Panc1 (cell line): ENCODE results near the gene CTSL. TPM values are rescaled to one million over a fixed set of nuclear protein-coding genes. Genes with fewer than 3 reads are reported as not detected.
A peak's percentile ranks its signal among the peaks of the same experiment; 100 is the strongest.

Source experiments
- ATAC-seq: fragments of 200-7000 bp; cut with Tn5 transposase; 2 replicates; pipeline ENCODE4 v1.9.1; 2020; ENCODE audit warnings: mild to moderate bottlenecking, moderate library complexity
- BruUV-seq: library from RNA; stranded (reverse); fragments of 400-500 nt; replicated peaks from 2 replicates; lab custom pipeline; 2021; lab: Mats Ljungman, UMichigan
- CTCF ChIA-PET: fragments of 300-600 bp; sonication (Branson Sonifier 250); formaldehyde crosslinking; loops from one replicate; lab custom pipeline; 2022; ENCODE audit warnings: antibody characterized with exemption; lab: Charles Lee
- POLR2A ChIA-PET: fragments of 300-600 bp; sonication (Branson Sonifier 250); formaldehyde crosslinking; loops from one replicate; lab custom pipeline; 2022; ENCODE audit warnings: antibody characterized with exemption; lab: Charles Lee
- DNase-seq: peaks from one replicate; pipeline ENCODE4 v3.0.0-alpha.2; 2010; ENCODE audit warnings: low read depth, low spot score
- H3K27ac ChIP-seq: 2 replicates; pipeline ENCODE4 v1.5.1; 2011; ENCODE audit warnings: mild to moderate bottlenecking, low read length, inconsistent platforms
- H3K27me3 ChIP-seq: fragments of 200-500 bp; sonication (Bioruptor generic); 2 replicates; pipeline ENCODE4 v1.6.0; 2014; ENCODE audit warnings: low read length, inconsistent platforms; ENCODE audit not compliant: control insufficient read depth, insufficient read depth
- H3K36me3 ChIP-seq: fragments of 200-500 bp; sonication (Bioruptor generic); 2 replicates; pipeline ENCODE4 v1.5.1; 2014; ENCODE audit warnings: inconsistent platforms, mild to moderate bottlenecking, low read length, moderate library complexity; ENCODE audit not compliant: control insufficient read depth, insufficient read depth
- H3K4me1 ChIP-seq: 2 replicates; pipeline ENCODE4 v1.5.1; 2011; ENCODE audit warnings: inconsistent platforms, mild to moderate bottlenecking, low read length, moderate library complexity; ENCODE audit not compliant: control insufficient read depth, insufficient read depth
- H3K4me3 ChIP-seq, 2 experiments: 2 replicates each; pipeline ENCODE4 v1.5.1; 2011 to 2012; ENCODE audit warnings: low read depth in 2 of 2, low read length in 2 of 2, mild to moderate bottlenecking in 2 of 2, inconsistent platforms in 1 of 2, moderate library complexity in 1 of 2
- H3K9me3 ChIP-seq: fragments of 200-500 bp; sonication (Bioruptor generic); 2 replicates; pipeline ENCODE4 v1.5.1; 2014; ENCODE audit warnings: low read depth, mild to moderate bottlenecking, inconsistent platforms, low read length, moderate library complexity; ENCODE audit not compliant: control insufficient read depth, insufficient read depth
- CTCF ChIP-seq: fragments of 450-650 bp; IDR thresholded peaks from 2 replicates; pipeline ENCODE4 v1.5.1; 2017; ENCODE audit warnings: mild to moderate bottlenecking
- POLR2AphosphoS5 ChIP-seq: IDR thresholded peaks from 2 replicates; pipeline ENCODE4 v1.6.1; 2012; ENCODE audit warnings: mild to moderate bottlenecking, low read depth, low read length, moderate library complexity
- REST ChIP-seq, 2 experiments: IDR thresholded peaks; 2 replicates each; pipeline ENCODE4 v1.6.1; 2011 to 2012; ENCODE audit warnings: low read depth in 2 of 2, control low read depth in 1 of 2, low read length in 1 of 2, mild to moderate bottlenecking in 1 of 2, moderate library complexity in 1 of 2; ENCODE audit not compliant: insufficient read depth in 1 of 2
- SIN3A ChIP-seq: IDR thresholded peaks from 2 replicates; pipeline ENCODE4 v1.6.1; 2012; ENCODE audit warnings: low read depth, mild to moderate bottlenecking, low read length, moderate library complexity, borderline replicate concordance; ENCODE audit not compliant: insufficient read depth
- TCF7L2 ChIP-seq: IDR thresholded peaks from 2 replicates; pipeline ENCODE4 v1.6.1; 2011; ENCODE audit warnings: mild to moderate bottlenecking, low read depth, low read length, inconsistent platforms
- in situ Hi-C: cut with HindIII; loops from 2 replicates; pipeline ENCODE4 v1.10.0; 2016; ENCODE audit warnings: low sequenced_read_pairs, low pct_unique_long_range_greater_than_20kb
- intact Hi-C: fragments of 100-400 bp; cut with micrococcal nuclease; formaldehyde crosslinking; loops from one replicate; pipeline ENCODE4 v1.10.0; 2022; ENCODE audit not compliant: unreplicated experiment
- total RNA-seq: library from RNA; stranded (reverse); gene quantifications from one replicate; pipeline ENCODE4 v1.2.1, GENCODE V29; 2021; ENCODE audit not compliant: unreplicated experiment

CTSL gene
- total RNA-seq, 1 experiment from 2014 or later = 45.2 TPM

- CTCF ChIA-PET = no interaction called here
- in situ Hi-C loops (no loop called here), intact Hi-C loops (no loop called here)
- Histone ChIP-seq H3K27me3 (no peaks in the 10 kb centered on the region), H3K9me3 (no peaks in the 10 kb centered on the region), H3K36me3 (no peaks in the 10 kb centered on the region), H3K4me1 (no peaks in the 10 kb centered on the region; the same call in 1 of the 2 replicates), H3K27ac (no peak overlapping the region), H3K4me3 (no peak overlapping the region)
- POLR2A ChIA-PET = no interaction called here
- ATAC-seq (no peak), DNase-seq (no peak)
- no peak for TF ChIP-seq SIN3A
- TF ChIP-seq REST (IDR thresholded peaks at IDR 0.05; ENCODE audit: insufficient read depth in 1 of 2, low read depth in 2 of 2, low read length in 1 of 2) = no peak
- TF ChIP-seq POLR2AphosphoS5 = no peak
- TF ChIP-seq CTCF = no peak
- no peak for TF ChIP-seq TCF7L2
- BruUV-seq = no TSS peak
Observed at GRCh38 chr9:87710443-87710842, 15.5 kb upstream of the CTSL start.

GRCh38 chr9:87711857-87712800 is 13.8 kb upstream of the CTSL start:
- H3K4me1 ChIP-seq = no peaks in the 10 kb centered on the region; the same call in 1 of the 2 replicates
- BruUV-seq = no TSS peak
- in situ Hi-C loops = no loop called here
- TF ChIP-seq REST (IDR thresholded peaks at IDR 0.05; ENCODE audit: insufficient read depth in 1 of 2, low read depth in 2 of 2, low read length in 1 of 2) = no peak
- no peak for TF ChIP-seq POLR2AphosphoS5
- no peak for TF ChIP-seq SIN3A
- TF ChIP-seq TCF7L2 = no peak
- TF ChIP-seq CTCF = no peak
- H3K27me3 ChIP-seq = no peaks in the 10 kb centered on the region
- ATAC-seq = 0 out of 2 replicates have a peak, but pooled peaks have one; percentile 29
- H3K36me3 ChIP-seq = no peaks in the 10 kb centered on the region
- intact Hi-C loops = no loop called here
- H3K4me3 ChIP-seq = no peak overlapping the region
- CTCF ChIA-PET = no interaction called here
- H3K9me3 ChIP-seq = no peaks in the 10 kb centered on the region
- POLR2A ChIA-PET = interaction anchor here (0.6 kb wide), 1 partner anchor 391 kb away, joined by 3 read pairs; no protein-coding TSS in a partner anchor
- no peak overlapping the region for H3K27ac ChIP-seq
- DNase-seq = no peak
